HG03045 (cell line): Measurements from ENCODE around the gene STX8.
"Not testable (repeated sequence)": the region's sequence is repeated elsewhere in the genome, so short reads cannot be mapped to it uniquely, and the experiment has no call there.

Experiments used
- ATAC-seq: cut with Tn5 transposase; IDR thresholded peaks from one replicate; pipeline ENCODE4 v1.9.1; 2021; ENCODE audit warnings: mild to moderate bottlenecking, moderate library complexity; ENCODE audit not compliant: unreplicated experiment

STX8 gene

GRCh38 chr17:9355846-9356245 lies 219.8 kb downstream of the STX8 start:
- ATAC-seq: no peak

GRCh38 chr17:9355231-9355630 lies 220.4 kb downstream of the STX8 start:
- ATAC-seq: not testable (repeated sequence)

GRCh38 chr17:9350080-9350479 lies 225.5 kb downstream of the STX8 start:
- ATAC-seq: no peak

- no peak for ATAC-seq
Observed at GRCh38 chr17:9346296-9346926, 229.2 kb downstream of the STX8 start.

GRCh38 chr17:9343516-9343915 lies 232.1 kb downstream of the STX8 start:
- ATAC-seq: no peak

- no peak for ATAC-seq
Observed at GRCh38 chr17:9342225-9342624, 233.4 kb downstream of the STX8 start.

- no peak for ATAC-seq
Observed at GRCh38 chr17:9339958-9340357, 235.7 kb downstream of the STX8 start.

GRCh38 chr17:9339482-9339881 lies 236.1 kb downstream of the STX8 start:
- ATAC-seq: not testable (repeated sequence)

GRCh38 chr17:9336817-9337216 lies 238.8 kb downstream of the STX8 start:
- no peak for ATAC-seq

- ATAC-seq: no peak
Observed at GRCh38 chr17:9334536-9335446, 240.8 kb downstream of the STX8 start.

GRCh38 chr17:9332132-9332494 lies 243.5 kb downstream of the STX8 start:
- ATAC-seq: no peak

GRCh38 chr17:9331279-9332131 lies 244.1 kb downstream of the STX8 start:
- no peak for ATAC-seq

- ATAC-seq: no peak
Observed at GRCh38 chr17:9330611-9331271, 244.9 kb downstream of the STX8 start.

- ATAC-seq: no peak
Observed at GRCh38 chr17:9330141-9330540, 245.5 kb downstream of the STX8 start.

- ATAC-seq: no peak
Observed at GRCh38 chr17:9329251-9329921, 246.2 kb downstream of the STX8 start.

GRCh38 chr17:9324864-9325263 lies 250.8 kb downstream of the STX8 start:
- no peak for ATAC-seq

GRCh38 chr17:9322326-9322725 lies 253.3 kb downstream of the STX8 start:
- no peak for ATAC-seq

- no peak for ATAC-seq
Observed at GRCh38 chr17:9321890-9322289, 253.7 kb downstream of the STX8 start.

- no peak for ATAC-seq
Observed at GRCh38 chr17:9315360-9315759, 260.3 kb downstream of the STX8 start.

GRCh38 chr17:9313346-9313745 lies 262.3 kb downstream of the STX8 start:
- ATAC-seq: no peak
